Activated CD4-positive, alpha-beta T cell treated with anti-CD3 and anti-CD28 coated beads, Interleukin-2, Interleukin-6, amounts not matched to agents 100 ng/mL and 50 ng/mL, durations not matched to agents 16 hours and 8 hours (primary cell): Measurements from ENCODE around the gene SRL.

ENCODE experiments used
- DNase-seq: peaks from one replicate; pipeline ENCODE4 v3.0.0-alpha.2; 2020

Gene SRL

DNA sequence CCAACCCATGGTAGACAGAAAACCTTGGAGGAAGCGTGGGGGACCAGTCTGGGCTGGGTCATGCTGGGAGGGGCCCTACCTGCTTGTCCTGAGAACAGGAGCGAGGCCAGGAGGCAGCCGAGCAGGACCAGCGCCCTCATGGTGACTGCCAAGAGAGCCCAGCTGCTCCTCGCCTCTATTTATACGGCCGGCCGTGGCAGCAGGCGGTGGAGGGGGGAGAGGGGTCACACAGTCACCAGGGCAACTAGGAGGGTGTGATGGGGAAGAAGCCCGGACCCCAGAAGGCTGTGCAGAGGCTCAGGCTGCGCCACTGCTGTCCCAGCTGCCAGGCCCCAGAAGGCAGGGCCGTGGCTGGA lies at the start of gene SRL:
SRL (minus strand) TSS at position 153 of the 356 bp plus-strand sequence; CDS start at position 140, 13 bp downstream.
- DNase-seq, result no peak

DNA sequence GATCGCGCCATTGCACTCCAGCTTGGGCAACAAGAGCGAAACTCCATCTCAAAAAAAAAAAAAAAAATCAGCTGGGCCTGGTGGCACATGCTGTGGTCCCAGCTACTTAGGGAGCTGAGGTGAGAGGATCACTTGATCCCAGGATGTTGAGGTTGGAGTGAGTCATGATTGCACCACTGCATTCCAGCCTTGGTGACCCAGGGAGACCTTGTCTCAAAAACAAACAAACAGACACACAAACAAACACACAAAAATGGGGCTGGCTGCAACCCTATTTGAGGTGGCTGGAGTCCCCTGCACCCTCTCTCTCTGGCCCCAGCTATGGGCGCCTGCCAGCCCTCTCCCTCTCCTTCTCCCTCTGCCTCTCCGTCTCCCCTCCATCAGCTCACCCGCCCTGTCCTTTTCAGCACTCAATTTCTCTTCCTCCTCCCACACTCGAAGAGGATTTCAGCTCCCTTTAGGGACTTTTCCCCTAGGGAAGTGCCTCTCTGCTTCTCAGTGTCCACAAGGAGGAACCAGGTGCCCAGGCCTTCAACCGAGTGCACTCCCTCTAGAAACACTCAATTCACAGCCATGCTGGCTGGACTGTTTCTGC lies 48.5 kb upstream of the SRL start:
- DNase-seq, result no peak

DNA sequence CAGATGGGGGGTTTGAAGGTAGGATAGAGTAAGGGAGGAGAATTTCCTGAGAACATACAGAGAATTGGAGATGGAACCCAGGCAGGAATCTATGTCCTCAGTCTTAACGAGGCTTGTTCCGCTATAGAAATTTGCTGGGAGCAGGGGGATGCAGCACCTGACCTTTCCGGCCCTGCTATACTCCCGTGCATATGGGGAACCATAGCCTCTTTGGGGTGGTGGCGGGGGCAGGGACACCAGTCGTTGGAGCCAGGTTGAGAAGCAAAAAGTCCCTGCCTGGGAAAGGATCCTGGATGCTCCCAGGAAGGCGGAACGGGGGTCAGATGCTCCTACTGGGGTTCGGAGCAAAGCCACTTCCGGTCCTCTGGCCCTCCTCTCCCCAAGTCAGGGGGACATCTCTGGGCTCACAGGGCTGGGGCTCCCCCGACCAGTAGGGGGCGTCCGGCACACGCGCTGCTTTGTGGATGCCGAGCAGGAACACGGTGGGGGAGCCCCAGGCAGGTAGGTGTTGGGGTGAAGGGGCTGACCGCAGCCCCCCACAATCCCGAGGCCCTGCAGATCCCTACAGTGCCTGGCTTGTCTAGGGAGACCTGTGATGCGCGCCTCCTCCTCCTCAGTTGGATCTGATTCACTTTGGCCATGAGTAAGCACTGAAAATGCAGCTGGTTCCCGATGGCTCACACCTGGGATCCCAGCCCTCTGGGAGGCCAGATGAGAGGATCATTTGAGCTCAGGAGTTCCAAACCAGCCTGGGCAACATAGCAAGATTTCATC lies 46.5 kb upstream of the SRL start:
- DNase-seq, result peak; percentile 87

DNA sequence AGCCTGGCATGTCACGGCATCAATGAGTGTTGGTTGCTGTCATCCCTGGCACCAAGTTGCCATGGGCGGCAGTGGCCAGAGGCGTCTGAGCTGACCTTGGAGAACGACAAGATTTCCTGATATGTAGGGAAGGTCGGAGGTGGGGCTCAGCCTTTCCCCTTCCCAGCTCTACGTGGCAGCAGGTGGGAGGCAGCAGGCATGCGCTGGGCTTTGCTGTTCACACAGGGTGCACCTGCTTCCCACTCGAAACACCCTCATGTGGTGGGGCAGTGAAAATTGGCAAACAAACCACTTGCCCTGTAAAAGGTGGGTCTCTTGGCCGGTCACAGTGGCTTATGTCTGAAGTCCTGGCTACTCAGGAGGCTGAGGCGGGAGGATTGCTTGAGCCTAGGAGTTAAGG lies 43.3 kb upstream of the SRL start:
- no peak for DNase-seq

DNA sequence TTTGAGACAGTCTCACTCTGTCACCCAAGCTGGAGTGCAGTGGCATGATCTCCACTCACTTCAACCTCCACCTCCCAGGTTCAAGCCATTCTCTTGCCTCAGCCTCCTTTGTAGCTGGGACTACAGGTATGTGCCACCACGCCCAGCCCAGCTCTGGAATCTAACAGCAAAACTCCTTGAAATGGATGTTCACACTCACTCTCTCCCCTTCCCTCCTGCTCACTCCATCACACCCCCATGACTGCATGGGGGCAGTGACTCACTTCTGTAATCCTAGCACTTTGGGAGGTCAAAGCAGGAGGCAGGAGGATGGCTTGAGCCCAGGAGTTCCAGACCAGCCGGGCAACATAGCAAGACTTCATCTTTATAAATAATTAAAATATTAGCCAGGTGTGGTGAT lies 42.1 kb upstream of the SRL start:
- no peak for DNase-seq

DNA sequence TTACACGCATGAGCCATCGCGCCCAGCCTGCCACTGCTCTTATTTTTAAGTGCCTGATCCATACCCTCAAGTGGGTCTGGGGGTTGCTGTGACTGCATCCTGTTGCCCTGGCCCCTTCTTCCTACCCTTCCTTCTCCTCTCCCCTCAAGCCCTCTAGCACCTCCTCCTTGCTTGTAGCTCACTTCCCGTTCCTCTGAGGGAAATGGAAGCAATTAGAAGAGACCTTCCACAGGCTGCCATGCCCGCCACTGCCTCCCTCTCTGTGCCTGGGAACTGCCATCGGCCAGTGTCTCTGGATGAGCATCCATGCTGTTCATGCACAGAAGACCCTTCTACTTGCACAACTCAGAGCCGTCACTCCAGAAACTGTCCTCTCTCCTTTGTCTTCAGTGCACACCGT lies 41.6 kb upstream of the SRL start:
- no peak for DNase-seq

DNA sequence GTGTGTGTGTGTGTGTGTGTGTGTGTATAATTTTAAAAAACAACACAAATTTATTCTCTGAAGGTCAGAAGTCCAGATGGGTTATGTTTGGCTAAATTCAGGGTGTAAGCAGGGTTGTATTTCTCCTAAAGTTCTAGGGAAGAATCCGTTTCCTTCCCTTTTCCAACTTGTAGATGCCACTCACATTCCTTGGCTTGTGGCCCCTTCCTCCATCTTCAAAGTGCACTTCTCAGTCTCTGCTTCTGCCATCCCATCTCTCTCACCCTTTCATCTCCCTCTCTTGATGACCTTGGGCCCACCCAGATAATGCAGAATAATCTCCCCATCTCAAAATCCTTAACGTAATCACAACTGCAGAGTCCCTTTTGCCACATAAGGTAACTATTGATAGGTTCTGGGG lies 38.7 kb upstream of the SRL start:
- no peak for DNase-seq

DNA sequence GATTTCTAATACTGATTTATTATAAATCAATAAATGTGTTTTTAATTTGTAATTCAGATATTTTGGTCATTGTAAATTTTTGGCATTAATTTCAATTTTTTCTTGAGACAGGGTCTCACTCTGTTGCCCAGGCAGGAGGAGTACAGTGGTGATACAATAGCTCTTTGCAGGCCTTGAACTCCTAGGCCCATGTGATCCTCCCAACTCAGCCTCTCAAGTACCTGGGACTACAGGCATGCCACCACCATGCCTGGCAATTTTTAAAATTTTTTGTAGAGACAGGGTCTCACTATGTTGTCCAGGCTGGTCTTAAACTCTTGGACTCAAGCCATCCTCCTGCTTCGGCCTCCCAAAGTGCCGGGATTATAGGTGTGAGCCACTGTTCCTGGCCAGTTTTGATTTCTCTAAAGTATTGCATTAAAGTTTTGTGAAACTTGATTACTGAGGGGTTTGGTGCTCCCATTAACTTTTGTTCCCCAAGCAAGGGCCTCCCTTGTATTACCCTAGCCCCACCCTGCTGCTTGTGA lies 36.2 kb upstream of the SRL start:
- no peak for DNase-seq

DNA sequence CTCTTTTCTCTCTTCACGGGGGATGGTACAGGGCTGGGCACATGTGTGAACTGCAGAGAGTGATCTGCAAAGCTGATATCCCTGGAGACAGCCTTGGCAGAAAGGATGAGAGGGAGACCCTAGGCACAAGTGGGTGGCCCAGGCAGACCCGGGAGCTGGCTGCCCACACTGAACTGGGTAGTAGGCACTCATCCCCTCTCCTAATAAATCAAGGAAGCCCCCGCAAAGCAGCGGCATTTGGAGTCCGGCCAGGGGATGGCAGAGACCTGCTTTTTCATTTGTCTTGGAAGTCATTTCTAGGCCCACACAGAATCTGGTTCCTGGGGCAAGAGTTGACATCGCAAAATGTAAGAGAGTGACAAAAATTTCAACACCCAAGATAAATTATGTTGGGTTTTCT lies 34.0 kb upstream of the SRL start:
- no peak for DNase-seq

DNA sequence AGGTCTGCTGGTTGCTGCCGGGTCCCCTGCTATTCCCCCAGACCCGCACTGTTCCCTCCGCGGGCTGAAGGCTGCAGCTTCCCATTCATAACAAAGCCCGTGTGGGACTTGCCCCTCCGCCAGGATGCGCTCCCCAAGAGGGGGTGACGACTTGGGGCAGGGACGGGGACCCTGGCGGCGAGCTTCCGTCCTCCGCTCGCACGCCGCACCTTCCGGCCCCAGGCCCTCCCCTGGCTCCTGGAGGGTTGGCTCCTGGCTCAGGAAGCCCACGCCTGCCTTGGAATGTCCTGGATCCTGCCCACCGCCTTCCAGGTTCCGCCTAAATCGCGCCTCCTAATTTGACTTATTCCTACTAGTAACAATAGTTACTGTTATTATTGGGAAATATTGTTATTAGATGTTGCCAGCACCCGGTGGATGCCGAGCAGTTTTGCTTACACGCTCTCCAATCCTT lies 32.0 kb upstream of the SRL start:
- peak; percentile 74 for DNase-seq

DNA sequence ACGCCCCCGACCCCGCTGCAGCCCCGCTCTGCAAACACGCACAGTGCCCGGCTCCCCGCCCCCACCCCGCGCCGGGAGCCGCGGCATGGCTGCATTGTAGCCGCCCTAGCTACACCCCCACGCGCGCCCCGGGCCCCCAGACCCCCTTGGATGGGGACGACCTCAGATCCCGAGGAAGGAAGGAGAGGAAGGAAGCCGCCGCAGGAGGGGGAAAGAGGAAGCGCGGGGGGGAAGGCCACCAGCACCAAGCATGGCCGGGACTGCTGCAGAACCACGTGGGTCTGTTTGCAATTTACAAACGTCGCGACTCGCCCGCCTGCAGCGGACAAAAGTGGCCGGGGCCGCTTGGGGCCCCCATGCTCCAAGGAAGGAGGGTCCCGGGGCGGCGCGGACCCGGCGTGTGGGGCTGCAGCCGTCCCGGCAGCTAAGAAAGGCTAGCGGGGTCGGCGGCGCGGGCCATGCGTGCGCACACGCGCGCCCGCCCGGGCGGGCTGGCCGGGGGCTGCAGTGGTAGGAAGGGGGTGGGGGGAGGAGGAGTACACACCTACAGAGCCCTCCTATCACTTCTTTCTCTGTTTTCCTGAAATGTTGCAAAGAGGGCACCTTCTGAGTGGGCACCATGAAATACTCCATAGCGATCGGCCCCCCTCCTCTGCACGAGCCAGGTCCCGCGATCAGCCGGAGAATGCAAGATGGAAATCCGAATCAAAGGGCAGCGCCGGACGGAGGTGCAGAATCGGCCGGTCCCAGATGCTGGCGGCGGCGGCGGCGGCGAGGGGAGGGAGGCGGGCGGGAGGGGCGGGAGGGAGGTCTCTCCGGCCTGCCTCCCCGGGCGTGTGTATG lies 30.5 kb upstream of the SRL start:
- peak; percentile 51 for DNase-seq

DNA sequence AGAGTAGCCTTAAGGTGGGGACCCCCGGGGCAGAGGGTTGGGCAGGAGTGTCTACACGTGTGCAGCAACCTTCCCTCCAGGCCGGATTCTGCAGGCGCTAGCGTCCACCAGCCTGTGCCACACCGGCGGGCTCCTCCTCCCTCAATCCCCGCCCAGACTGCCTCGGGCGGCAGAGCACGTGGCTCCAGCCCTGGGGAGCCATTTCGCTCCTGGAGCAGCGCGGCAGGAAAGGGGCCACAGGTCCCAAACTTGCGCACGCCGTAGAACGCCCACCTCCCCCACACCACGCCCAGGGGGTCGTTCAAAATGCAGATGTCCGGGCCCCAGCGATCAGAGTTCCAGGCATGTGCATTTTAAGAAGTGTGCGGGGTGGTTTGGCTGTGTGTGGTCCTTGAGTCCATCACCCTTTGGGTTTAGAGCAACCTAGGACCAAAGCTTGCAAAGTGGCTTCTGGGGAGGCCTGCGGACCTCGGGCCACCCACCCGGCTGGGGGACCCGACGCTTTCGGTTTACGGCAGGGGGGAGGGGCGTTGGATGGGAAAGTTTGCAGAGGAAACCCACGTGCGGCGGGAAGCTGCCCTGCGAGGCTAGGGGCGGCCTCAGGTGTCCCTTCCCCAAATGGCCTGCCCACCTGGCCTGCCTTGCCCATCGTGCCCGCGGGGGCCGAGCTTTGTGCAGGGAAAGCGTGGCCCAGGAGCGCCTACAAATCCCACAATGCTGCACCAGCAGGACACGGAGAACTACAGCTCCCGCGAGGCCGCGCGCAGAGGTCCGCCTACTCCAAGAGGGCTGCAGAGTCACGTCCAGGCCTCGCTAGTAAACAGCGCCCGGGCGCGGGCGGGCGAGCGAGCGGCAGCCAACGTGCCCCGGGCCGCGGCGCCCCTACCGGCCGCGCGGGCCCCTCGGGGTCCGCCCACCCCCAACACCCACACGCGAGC lies 29.6 kb upstream of the SRL start:
- DNase-seq, result peak; percentile 94

DNA sequence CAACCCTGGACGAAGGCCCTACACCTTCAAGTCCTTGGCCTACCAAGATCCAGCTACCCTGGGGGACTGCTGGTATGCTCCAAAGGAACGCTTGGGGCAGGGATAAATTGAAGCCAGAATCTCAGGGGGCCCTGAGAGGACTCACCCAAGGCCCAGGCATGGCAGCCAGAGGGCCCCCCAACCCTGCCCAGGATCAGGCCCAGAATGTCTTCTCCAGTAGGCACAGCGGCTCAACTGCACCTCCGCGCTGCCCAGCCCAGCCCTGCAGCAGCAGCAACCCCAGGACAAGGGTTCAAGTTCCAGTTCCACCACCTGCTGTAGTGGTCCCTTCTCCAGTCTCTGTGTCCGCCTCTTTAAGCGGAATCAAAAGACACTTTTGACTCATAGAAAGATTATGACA lies 28.7 kb upstream of the SRL start:
- no peak for DNase-seq

DNA sequence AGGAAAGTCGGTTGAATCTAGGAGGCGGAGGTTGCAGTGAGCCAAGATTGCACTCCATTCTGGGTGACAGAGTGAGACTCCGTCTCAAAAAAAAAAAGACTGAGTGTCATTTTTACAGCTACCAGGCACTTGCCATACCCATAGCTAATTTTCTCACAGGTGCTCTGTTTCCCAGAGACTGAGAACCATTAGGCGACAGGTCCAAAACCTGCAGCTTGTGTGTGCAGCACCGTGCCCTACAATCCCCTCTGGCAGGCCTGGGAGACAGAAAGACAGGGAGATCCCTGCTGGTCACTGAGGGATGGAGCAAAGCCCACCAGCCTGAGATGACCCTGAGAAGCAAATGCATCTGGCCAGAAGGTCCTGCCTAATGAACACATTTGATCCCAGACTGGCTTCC lies 28.2 kb upstream of the SRL start:
- no peak for DNase-seq

DNA sequence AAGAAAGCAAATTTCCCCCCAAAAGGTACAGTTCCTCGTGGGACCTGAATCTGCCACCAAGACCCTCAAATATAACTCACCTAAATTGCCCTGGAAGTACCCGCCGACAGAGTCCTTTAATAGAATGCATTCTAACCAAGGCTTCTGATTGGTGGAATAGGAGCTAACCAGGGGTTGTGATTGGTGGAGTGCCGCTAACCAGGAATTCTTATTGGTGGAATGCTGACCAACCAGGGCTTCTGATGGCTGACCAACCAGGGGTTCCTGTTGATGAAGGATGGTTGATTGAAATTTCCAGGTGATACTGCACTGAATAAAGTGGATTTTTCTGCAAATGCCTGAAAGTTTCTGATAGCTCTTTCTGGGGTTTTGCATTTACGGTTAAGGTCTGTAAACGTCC lies 24.5 kb upstream of the SRL start:
- peak; percentile 13 for DNase-seq

DNA sequence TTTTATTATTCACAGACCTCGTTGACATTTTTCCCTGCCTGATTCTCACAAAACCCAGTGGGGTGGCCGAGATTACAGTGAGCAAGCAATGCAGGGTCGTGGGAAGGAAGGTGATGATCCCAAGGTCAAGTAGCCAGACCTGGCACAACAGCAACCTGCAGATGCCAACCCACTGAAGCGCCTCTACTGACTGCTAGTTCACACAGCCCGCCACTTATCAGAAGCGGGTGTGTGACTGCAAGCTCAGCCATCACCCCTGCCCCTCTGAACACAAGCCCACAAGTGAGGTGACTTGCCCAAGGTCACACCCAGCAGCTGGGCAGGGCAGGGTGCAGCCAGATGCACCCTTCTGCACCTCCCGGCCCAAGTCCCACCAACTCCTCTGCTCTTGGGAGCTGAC lies 23.8 kb upstream of the SRL start:
- DNase-seq, result no peak

DNA sequence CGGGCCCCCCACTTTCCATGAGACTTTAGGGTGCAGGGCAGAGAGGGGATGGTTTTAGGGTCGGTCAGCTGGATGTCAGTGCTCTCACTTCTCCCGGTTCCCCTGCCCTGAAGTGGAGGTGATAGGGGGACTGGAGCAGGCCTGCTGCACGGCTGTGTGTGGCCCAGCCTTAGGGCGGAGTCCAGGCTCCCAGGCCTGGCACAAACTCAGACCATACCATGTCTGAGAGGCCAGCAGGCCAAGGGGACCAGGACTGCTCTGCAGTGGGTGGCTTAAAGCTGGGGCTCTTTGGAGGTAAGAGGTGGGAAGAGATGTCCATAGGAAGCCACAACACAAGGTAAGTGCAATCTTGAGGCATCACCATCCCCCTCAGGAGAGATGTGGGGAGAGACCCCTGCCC lies 22.7 kb upstream of the SRL start:
- DNase-seq, result no peak

DNA sequence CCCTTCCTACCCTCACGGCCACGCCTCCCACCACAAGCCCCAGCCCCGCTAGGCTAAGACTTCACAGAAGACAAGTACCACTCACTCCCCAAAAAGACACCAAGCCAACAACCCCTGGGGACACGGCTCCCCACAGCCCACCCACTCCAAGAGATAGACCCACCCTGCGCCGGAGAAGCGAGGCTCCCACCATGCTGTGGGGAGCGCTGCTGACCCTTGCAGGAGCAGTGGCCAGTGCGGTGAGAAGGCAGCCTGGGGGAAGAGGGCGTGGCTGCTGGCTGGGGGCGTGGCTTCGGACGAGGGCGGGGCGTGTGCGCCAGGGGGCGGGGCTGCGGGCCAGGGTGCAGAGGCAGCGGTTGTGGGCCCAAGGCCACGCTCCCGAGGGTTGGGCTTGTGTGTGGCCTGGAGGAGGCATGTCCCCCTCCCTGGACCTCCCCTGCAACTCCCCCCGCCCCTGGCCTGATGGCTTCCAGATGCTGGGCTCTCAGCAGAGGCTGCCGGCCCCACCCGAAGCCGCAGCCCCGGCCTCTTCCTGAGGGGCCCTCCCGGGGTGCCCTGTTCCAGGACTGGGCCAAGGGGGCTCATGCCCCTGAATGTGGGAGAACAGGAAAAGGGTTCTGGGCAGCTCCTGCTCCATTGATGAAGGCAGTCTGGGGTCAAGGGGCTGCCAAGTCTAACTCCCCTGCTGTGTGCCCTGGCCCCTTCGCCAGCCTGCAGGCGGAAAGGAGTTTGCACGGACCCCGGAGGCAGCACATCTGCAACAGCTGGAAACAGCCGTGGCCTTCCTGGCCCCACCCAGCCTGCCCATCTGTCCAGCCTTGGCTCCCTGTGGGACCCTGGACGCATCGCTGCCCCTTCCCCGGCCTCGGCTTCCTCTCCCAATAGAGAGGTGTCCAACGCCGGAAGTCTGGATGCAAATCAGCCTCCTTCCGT lies 21.9 kb upstream of the SRL start:
- peak; percentile 35 for DNase-seq

DNA sequence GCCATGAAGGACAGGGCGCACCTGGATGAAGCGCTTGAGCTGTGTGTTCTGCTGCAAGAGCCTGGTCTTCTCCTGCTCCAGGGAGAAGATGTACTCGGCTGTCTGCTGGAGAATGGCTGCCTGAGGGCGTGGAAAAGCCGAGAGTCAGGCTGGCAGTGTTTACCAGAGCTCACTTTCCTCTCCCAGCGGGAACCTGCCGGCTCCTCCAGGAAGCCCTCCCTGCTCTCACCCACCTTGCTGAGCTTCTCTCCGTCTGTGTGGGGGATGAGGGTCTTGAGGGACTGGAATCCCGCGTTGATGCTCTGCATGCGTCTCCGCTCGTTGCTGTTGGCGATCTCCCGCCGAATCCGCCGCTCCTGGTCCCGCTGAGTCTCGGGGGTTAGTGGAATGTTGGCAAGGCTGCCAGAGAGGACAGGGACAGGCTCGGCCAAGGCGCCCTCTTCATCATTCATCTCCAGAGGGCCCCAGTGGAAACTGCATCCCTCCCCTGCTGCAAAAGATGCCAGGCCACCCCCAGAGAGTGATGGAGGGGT lies 20.5 kb upstream of the SRL start:
- no peak for DNase-seq

DNA sequence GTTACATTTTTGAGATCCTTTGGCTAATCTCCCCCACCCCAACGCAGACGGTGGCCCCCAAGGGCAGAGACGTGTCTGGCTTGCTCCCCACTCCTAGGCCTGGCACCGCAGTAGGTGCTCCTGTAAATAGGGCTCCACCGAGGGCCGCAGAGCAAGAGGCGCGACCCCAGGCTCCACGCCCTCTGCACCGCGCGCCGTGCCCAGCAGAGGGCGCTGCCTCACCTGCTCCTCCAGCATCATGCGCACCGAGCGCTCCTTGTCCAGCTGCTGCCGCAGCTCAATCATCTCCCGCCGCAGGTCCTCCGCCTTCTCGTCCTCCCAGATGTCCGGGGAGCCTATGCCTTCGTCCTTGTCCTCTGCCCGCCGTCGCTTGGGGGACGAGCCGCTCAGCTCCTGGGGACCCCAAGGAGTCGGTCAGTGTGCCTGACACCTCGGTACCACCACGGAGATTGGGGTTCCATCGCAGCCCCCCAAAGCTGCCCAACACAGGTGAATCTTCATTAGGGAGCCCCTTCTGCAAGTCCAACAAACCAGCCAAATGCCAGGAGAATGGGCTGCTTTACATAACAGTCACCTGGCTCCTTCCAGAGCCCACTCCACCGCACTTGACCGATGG lies 19.8 kb upstream of the SRL start:
- peak; percentile 50 for DNase-seq

DNA sequence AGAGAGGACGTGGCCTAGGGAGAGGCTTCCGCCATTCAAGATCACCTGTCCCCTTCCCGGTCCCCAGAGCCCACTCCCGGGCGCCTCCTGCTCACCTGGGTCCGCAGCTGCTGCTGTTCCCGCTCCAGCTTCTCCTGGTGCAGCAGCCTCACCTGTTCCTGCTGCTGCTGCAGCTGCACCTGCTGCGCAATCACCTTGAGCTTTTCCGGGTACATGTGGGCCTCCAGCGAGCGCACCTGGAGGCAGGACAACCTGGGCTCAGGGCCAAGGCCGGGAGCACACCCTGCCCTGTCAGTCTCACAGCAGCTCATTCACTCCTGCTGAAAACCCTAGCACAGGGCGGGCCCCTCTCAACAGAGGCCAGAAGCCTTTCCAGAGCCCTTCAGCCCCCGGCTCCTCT lies 18.5 kb upstream of the SRL start:
- DNase-seq, result no peak
